Activated CD4-positive, alpha-beta T cell treated with anti-CD3 and anti-CD28 coated beads, Interleukin-2, Interleukin-6, amounts not matched to agents 100 ng/mL and 50 ng/mL, durations not matched to agents 16 hours and 8 hours (primary cell): Measurements from ENCODE around the gene ROBO1.

Source experiments
- DNase-seq: peaks from one replicate; pipeline ENCODE4 v3.0.0-alpha.2; 2020

ROBO1 gene

GRCh38 chr3:79297245-79297960, 470.4 kb downstream of the ROBO1 start:
- DNase-seq, result no peak

DNA sequence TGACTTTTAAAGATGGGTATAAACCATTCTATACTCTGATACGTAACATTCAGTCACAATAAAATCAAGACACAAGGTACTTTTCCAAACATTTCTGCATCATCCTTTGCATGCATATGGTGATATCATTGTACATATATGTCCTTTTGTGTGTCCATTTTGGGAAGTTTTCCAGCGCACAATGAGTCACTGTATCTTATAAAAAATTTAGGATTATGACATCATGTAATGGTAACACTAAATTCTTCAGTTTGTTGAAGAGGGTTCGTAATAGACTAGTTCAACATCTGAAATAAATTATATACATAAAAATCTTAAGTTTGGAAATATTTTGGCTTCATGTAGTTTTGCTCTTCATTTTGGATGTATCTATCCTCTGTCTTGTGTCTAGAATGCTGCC, 480.9 kb downstream of the ROBO1 start:
- no peak for DNase-seq

GRCh38 chr3:79285871-79286270, 481.9 kb downstream of the ROBO1 start:
- DNase-seq, result no peak

GRCh38 chr3:79285380-79285779, 482.4 kb downstream of the ROBO1 start:
- no peak for DNase-seq

- no peak for DNase-seq
These were observed 483.0 kb downstream of the ROBO1 start for GRCh38 chr3:79284781-79285180.

- no peak for DNase-seq
These were observed 489.1 kb downstream of the ROBO1 start for GRCh38 chr3:79278681-79279080.

- DNase-seq, result no peak
These were observed 499.4 kb downstream of the ROBO1 start for GRCh38 chr3:79268422-79268821.

DNA sequence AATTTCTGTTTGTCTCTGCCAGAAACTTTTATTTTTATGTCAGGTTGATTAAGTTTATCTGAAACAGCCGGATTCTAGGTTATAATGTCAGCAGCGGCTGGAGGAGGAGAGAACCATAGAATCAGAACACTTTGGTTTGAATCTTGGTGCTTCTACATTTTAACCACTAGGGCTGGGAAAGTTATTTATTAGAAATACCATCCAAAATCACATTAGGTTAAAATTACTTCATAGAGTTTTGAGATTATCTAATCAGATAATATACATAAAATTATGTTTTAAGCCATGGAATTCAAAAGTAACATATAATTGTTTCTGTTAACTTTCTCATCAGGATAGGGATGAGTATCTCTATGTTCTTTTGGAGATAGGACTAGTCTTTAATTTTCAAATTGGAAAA, 502.9 kb downstream of the ROBO1 start:
- no peak for DNase-seq

- no peak for DNase-seq
These were observed 504.4 kb downstream of the ROBO1 start for GRCh38 chr3:79263423-79263822.

- DNase-seq, result no peak
These were observed 509.3 kb downstream of the ROBO1 start for GRCh38 chr3:79258479-79258878.

GRCh38 chr3:79257791-79258190, 510.0 kb downstream of the ROBO1 start:
- DNase-seq, result no peak

DNA sequence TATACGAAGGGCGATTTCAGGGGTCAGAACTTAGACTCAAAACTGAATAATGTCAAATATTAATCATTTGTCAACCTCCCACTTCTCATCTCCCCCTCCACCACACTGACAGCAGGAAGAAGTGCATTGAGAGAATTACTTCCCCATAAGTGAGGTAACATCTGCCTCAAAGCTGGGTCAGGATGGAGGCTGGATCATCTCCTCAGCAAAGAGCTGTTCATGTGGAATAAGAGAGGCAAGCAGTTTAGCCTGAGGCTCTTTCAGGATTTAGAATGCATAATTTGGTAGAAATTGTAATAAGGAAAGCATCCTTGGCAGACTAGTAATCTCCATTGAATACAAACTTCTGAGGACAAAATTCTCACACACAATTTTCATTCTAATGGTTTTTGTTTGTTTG, 512.1 kb downstream of the ROBO1 start:
- no peak for DNase-seq

- no peak for DNase-seq
These were observed 512.5 kb downstream of the ROBO1 start for GRCh38 chr3:79255292-79255691.

DNA sequence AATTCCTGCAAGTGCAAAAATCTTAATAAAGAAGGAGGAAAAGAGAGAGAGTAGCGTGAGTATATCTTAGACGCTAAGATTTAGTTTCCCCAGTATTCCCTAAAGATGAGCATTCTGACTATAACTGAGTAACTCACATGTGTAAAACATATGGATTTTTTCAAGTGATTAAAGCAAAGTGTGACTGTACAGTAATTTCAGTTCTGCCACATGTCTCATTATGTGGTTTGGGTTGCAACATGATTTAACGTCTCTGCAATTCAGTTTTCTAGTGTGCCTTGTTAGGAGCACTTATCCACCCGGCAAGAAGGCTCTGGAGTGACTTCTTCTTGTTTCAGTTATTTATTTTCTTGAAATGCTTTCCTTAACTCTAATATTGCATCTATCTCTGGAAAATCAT, 514.1 kb downstream of the ROBO1 start:
- DNase-seq, result no peak

DNA sequence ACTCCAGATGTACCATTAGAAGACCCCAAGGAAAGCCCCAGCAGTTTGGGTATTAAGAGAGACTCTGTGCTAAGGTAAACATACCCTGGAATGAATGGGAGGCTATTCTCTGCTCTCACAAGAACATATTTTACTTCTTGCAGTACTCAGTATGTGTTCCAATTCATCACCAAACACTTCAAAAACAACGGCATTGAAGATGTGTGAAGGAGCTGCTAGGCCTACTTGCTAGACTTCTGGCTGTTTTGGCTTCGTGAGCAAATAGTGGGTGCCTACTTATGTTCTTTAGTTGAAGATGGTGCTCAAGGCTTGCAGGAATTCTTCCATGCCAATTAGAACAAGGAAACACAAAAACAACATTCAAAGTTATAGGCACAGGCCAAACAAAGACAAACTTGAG, 514.5 kb downstream of the ROBO1 start:
- no peak for DNase-seq

GRCh38 chr3:79250746-79251145, 517.1 kb downstream of the ROBO1 start:
- DNase-seq, result no peak

GRCh38 chr3:79249701-79250100, 518.1 kb downstream of the ROBO1 start:
- no peak for DNase-seq

DNA sequence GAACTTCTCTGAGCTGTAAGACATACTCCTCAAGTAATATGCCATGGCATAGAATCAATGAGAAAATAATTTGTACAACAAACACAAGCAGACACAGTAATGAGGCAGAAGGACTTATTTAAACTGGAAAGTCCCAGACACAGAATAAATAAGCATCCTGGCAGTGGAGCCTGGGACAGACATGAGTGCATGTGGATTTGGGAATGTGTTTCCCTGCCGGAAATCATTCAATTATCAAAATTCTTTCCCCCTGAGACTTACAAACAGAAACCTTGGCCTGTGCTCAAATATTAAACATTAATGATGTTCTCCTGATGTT, 520.1 kb downstream of the ROBO1 start:
- DNase-seq, result no peak

DNA sequence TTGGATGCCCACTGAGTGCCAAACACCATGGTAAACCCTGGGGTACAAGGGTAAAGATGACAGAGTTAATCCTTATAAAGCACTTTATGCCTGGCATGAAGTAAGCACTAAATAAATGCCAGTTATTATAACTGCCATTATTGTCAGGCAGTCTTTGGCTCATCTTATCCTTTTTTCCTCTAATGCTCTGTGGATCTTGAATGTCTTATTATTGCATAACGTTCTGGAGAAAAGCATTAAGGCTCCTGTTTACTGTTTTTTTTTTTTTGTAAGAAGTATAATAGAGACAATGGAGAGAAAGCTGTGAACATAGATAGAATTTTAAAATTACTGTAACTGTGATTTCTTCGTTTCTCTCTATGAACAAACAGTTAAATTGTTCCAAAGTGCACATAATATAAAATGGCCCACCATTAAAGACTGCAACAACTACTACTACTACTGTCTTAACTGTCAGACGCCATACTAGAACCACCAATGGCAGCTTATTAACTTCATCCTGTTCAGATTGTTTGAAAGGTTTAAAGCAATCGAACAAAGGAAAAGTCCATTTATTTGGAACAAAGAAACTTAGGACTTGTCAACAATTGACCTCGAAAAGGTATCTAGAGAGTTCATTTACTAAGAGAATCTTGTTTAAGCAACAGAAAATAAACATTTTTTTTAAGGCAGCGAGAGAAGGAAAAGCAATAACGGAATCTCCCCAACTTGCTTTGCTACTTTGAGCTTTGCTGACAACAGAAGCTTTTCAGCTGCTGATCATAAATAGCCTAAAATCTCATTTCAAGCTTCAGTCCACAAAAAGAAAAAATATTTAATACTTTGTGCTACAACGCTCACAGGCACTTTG, 520.7 kb downstream of the ROBO1 start:
- no peak for DNase-seq

DNA sequence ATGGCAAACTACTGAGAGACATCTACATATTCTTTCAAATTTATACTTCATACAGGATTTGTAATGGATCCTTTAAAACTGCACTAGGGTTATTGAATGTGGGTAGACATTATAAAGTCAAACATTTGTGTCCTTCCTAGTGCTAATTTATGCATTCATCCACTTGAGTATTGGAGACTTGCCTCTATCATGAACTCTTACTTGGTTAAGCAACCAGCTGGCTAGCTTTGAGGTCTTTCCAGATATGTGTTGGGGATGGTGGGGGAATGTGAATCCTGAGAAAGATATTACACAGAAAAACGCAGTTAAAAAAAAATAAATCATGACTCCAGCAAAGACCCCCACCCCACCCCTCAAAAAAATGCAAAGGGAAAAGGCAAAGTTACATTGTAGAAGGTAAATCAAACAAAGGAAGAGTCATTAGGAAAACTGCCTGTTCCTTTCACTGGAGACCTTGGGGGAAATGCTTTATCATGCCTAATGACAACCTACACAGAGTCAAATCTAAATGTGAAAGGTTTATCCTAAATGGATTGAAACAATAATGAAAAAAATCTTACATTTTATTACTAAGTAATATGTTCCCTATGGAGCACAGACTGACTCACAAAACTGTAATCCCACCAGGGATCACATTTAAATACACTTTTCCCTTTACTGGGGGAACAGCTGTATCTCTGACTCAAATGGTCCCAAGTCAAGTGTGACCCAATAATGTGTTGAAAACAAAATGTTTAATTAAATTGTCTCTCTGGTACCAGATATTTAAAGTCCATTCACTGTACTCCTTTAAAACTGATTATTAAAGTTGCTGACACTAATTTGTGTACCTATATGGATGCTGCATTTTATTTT, 522.3 kb downstream of the ROBO1 start:
- DNase-seq, result no peak

- no peak for DNase-seq
These were observed 531.3 kb downstream of the ROBO1 start for GRCh38 chr3:79236496-79236895.

GRCh38 chr3:79233431-79234060, 534.3 kb downstream of the ROBO1 start:
- DNase-seq, result no peak

GRCh38 chr3:79230266-79230665, 537.5 kb downstream of the ROBO1 start:
- DNase-seq, result no peak
